HG03159 (cell line): ENCODE data around the gene CACNA1C.

ENCODE experiments used
- ATAC-seq: cut with Tn5 transposase; IDR thresholded peaks from one replicate; pipeline ENCODE4 v1.9.1; 2021; ENCODE audit warnings: mild to moderate bottlenecking, moderate library complexity; ENCODE audit not compliant: unreplicated experiment

The CACNA1C gene

GRCh38 chr12:2052826-2053678 is at the start of gene CACNA1C:
CACNA1C (plus strand) TSS chr12:2052987; CDS start chr12:2053563, 576 bp downstream.
- ATAC-seq = no peak

DNA sequence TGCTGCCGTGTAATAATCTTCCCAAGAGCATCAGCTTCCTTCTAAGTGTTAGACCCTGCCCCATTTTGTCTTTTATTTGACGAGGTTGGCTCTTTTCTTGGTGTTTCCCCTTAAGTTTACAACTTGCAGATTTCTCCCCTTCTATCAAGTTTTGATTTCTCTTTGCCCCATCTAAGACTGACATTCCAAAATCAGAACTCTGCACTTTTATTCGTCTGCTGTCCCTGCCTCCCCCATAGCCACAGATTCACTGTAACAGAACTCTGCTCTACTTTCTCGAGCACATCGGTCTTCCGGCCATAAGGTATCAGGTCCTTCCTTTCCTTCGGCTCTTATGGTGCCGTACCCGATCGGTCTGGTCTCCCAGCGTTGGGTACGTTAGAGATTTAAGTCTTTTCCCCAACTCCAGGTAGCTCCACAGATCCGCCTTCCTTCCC is 49.1 kb upstream of the CACNA1C start:
- ATAC-seq = peak; percentile 6

GRCh38 chr12:2004113-2004929 is 48.5 kb upstream of the CACNA1C start, which contains the start of gene DCP1B:
DCP1B (minus strand) TSS chr12:2004457; CDS start chr12:2004431, 26 bp downstream.
- ATAC-seq = peak; percentile 96

GRCh38 chr12:2008677-2009076 is 44.1 kb upstream of the CACNA1C start:
- no peak for ATAC-seq

GRCh38 chr12:2009623-2010022 is 43.2 kb upstream of the CACNA1C start:
- ATAC-seq = no peak

DNA sequence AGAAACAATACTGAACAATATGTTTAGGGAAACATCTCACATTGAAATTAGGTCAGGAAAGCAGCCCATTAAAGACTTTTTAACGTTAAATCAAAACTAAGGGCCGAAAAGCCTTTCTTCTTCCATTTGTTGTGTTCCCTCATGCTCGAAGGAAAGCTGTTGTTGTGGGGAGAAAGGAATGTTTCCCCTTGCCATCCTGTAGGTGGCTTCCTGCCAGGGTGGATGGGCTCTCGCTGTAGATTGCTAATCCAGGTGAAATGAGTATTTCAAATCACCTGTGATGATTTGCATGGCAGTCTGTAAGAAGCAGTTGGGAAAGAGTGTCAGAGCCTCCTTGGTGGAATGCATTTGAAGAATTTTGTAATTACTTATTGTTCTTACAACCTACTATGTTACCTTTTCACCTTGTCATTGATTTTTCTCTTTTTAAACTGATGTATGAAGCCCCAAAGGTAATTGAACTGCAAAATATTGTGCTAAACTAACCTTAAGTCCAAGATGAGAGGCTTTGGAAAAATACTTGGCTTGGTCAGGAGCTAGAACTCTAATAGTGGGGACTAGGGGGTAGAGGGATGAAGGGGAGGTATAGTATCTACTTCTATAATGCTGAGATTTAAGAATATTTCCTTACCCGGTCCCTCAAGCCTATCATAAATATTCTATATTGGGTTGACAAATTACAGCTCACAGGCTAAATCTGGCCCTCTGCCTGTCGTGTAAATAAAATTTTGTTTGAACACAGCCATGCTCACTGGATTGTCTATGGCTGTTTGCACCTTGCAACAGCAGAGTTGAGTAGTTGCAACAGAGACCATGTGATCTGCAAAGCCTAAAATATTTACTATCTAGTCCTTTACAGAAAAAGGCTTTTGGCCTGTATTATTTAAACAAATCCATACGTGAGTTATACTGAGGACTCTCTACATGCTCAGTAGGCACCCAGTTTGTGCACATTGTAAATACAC is 40.9 kb upstream of the CACNA1C start:
- ATAC-seq = no peak

DNA sequence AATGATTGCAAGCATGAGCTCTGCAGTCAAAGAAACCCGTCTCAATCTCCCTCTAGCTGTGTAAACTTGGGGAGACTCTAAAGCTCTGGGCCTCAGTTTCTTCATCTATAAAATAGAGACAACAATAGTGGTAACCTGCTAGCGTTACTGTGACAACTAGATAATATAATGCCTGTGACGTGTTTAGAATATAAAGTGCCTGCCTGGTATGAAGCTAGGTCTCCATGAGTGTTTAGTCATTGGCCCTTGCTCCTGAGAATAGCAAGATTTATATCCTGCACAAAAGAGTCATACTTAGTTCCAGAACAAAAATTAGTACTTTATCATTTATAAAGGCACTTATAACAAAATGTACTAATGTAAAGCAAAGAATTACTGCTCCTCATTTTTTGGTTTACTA is 39.7 kb upstream of the CACNA1C start:
- no peak for ATAC-seq

GRCh38 chr12:2013527-2014223 is 39.1 kb upstream of the CACNA1C start:
- ATAC-seq = no peak

DNA sequence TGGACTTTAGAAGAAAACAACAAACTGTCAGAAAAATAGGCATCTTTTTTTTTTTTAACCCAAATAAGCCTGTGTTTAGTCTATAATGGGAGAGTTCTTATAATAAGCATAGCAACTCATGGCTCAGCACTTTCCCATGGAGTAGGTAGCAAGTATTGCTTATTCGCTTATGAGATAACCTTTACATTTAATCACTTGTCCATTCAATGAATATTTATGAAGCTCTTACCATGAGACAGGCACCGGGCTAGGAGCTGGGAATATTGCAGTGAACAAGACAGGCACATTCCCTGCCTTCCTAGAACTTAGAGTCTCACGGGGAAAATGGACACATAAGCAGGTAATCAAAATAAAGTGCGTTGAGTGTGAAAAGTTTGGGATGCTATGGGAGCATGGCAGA is 38.6 kb upstream of the CACNA1C start:
- ATAC-seq = no peak

DNA sequence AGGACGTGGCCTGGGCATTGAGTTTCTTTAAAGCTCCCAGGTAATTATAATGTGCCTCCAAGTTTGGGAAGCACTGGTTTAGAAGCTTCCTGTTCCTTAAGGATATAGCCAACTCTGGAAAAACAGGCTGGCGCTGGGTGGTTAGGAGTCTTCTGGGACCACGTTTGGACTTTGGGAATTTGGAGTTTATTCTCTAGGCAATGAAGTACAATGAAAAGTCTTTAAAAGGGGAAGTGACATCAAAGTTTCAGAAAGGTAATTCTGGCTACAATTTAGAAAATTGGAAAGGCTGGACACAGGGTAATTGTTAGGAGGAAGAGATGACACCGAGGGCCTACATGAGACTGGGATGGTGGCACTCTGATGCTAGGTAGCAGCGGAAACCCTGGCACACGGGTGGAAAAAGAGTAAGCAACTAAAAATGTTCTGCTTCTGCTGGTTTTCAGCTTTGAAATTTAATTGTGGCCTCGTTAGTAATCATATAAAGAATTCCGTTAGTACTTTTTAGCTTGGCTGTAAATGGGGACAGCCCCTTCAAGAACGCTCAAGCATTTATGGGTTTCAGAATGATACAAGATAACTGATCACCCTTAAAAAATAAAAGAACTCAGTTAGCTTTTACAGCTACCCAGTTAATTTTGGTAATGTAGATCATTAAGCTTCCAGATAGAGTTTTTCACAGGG is 35.8 kb upstream of the CACNA1C start:
- no peak for ATAC-seq

GRCh38 chr12:2017546-2018337 is 35.0 kb upstream of the CACNA1C start:
- ATAC-seq = no peak

DNA sequence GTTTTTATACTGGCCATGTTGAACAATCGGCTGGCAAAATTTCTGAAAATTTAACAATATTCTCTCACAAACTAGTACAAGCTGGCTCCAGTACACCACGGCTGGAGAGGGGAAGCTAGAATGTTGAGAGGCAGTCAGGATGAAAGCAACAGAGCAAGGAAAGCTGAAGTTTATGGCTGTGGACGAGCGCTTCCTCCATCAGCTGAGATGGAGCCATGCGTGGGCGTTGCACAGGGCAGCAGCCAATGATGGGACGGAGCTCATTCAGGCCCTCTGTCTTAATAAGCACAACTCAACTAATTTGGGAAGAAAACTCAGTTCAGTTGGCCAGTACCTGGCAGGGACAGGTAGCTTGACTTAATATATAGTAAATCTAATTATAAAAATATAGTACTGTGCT is 34.4 kb upstream of the CACNA1C start:
- no peak for ATAC-seq

DNA sequence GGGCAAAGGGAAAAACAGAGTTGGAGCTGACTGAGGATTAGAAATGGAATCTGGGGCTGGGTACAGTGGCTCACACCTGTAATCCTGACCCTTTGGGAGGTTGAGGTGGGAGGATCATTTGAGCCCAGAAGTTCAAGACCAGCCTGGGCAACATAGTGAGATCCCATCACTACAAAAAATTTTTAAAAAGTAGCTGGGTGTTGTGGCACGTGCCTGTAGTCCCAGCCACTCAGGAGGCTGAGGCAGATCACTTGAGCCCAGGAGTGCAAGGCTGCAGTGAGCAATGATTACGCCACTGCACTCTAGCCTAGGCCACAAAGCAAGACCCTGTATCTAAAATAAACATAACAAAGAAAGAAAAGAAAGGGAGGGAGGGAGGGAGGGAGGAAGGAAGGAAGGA is 33.7 kb upstream of the CACNA1C start:
- ATAC-seq = no peak

DNA sequence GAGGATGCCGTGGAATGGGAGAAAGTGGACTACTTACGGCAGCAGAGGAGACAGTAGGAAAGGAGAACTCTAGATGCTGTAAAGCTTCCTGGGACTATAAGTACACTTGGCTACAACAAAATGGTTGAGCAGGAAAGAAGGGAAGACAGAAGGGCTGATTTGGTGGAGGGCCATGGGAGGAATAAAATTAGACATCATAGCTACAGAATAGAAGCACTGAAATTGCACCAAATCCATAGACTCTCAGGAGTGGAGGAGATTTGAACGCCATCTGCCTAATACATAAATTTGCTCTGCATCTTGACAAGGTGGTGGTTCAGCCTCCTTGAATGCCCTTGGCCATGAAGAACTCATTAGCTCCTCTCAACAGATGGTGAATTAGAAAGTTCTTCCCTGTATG is 32.3 kb upstream of the CACNA1C start:
- no peak for ATAC-seq

DNA sequence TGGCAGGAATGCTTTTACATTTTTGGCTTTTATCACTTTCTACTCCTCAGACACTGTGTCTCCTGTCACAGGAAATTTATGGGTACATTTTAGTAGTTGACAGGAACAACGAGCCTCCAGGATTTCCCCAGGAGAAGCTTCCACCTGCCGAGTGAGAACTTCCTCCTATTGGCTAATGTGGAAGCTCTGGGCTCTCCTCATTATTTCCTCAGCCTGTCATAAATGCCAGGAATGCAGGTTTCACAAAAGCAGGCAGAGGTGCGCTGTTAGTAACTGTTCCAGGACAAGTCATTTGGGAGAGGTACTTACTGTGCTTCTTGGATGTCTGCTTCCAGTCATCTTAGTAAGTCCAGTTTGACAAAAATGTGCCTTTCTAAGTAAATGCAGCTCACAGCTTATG is 29.4 kb upstream of the CACNA1C start:
- ATAC-seq = no peak

DNA sequence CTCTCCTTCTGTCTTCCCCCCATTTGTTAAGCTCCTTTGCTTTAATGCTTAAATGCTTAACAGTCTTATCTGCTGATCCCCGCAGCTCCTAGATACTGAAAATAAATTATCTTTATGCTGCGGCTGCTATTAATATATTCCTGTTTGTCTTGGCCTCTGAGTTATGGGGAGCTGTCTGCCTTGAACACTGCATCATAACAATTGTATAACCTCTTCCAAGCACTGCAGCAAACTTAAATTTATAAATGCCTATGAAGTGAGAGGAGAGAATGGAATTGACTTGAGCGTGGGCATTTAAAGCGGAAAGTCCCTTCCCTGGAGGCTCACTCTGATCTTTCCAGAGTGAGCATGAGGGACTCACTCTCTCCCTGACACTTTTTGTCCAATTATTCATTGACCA is 25.4 kb upstream of the CACNA1C start:
- no peak for ATAC-seq

DNA sequence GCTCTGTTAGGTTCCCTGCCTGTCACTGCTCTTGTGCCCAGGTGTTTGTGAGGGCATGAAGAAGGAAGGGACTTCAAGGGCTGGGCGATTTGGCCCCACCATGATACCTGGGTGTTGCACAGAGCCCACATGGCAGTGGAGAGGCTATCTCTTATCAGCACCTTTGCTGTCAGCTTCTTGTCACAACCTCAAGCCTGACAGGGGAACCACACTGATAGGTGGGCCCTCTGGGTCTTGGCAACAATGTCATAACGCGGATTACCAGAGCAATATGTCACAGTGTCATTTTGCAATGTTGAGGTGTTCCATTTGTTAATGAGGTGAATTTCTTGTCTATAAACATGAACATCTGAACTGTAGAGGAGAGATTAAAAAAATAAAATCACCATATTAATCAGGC is 22.9 kb upstream of the CACNA1C start:
- ATAC-seq = no peak

- ATAC-seq = no peak
Measured at GRCh38 chr12:2032506-2032905, 20.3 kb upstream of the CACNA1C start.
